ENCODE data around the gene TUB. TPM values are rescaled to one million over a fixed set of nuclear protein-coding genes. Genes with fewer than 3 reads are reported as not detected.

The TUB gene
- polyA plus RNA-seq, 1 donor = 12.3 TPM

GRCh38 chr11:8067929-8068575 is 13.0 kb upstream of the TUB start:
- DNase-seq (ENCODE audit: low read depth) = no peak

- DNase-seq (ENCODE audit: low read depth) = no peak
Observed at GRCh38 chr11:8068605-8069221, 12.3 kb upstream of the TUB start.

GRCh38 chr11:8069771-8070170 is 11.2 kb upstream of the TUB start:
- DNase-seq (ENCODE audit: low read depth) = no peak

- no peak for DNase-seq (ENCODE audit: low read depth)
Observed at GRCh38 chr11:8070417-8071115, 10.4 kb upstream of the TUB start.

GRCh38 chr11:8071616-8072581 is 9.1 kb upstream of the TUB start:
- DNase-seq (ENCODE audit: low read depth) = no peak

GRCh38 chr11:8075119-8075726 is 5.8 kb upstream of the TUB start:
- DNase-seq (ENCODE audit: low read depth) = no peak

- no peak for DNase-seq (ENCODE audit: low read depth)
Observed at GRCh38 chr11:8079111-8079675, 1.8 kb upstream of the TUB start.

GRCh38 chr11:8080069-8080670 is 841 bp upstream of the TUB start:
- DNase-seq (ENCODE audit: low read depth) = no peak

GRCh38 chr11:8081591-8082250 is 710 bp downstream of the TUB start:
- DNase-seq (ENCODE audit: low read depth) = no peak

GRCh38 chr11:8082391-8083087 is 1.5 kb downstream of the TUB start:
- DNase-seq (ENCODE audit: low read depth) = no peak

- no peak for DNase-seq (ENCODE audit: low read depth)
Observed at GRCh38 chr11:8083088-8083395, 2.0 kb downstream of the TUB start.

- no peak for DNase-seq (ENCODE audit: low read depth)
Observed at GRCh38 chr11:8083871-8084281, 2.9 kb downstream of the TUB start.

- no peak for DNase-seq (ENCODE audit: low read depth)
Observed at GRCh38 chr11:8084352-8084751, 3.3 kb downstream of the TUB start.

- DNase-seq (ENCODE audit: low read depth) = no peak
Observed at GRCh38 chr11:8085011-8085645, 4.1 kb downstream of the TUB start.

- DNase-seq (ENCODE audit: low read depth) = no peak
Observed at GRCh38 chr11:8086001-8086479, 5.0 kb downstream of the TUB start.

- no peak for DNase-seq (ENCODE audit: low read depth)
Observed at GRCh38 chr11:8086571-8086970, 5.6 kb downstream of the TUB start.

GRCh38 chr11:8087185-8087584 is 6.2 kb downstream of the TUB start:
- DNase-seq (ENCODE audit: low read depth) = no peak

- DNase-seq (ENCODE audit: low read depth) = no peak
Observed at GRCh38 chr11:8087756-8088155, 6.7 kb downstream of the TUB start.
